Measurements from ENCODE around the gene EPG5.

EPG5 gene

GRCh38 chr18:45997700-45998151 lies 30.6 kb upstream of the EPG5 start:
- TF ChIP-seq CREB1 (IDR thresholded peaks at IDR 0.05; ENCODE audit: low read depth), result no peak
- TF ChIP-seq TCF12 (IDR thresholded peaks at IDR 0.05; ENCODE audit: low read depth), result no peak
- TF ChIP-seq USF1 (IDR thresholded peaks at IDR 0.05), result no peak
- no peak for TF ChIP-seq EP300 (IDR thresholded peaks at IDR 0.05; ENCODE audit: borderline replicate concordance)
- TF ChIP-seq FOXM1 (IDR thresholded peaks at IDR 0.05; ENCODE audit: borderline replicate concordance, low read depth), result no peak
- no peak for TF ChIP-seq EGR1 (IDR thresholded peaks at IDR 0.05)
- TF ChIP-seq TEAD4 (IDR thresholded peaks at IDR 0.05), result no peak
- TF ChIP-seq, protein P1, sequence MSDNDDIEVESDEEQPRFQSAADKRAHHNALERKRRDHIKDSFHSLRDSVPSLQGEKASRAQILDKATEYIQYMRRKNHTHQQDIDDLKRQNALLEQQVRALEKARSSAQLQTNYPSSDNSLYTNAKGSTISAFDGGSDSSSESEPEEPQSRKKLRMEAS (IDR thresholded peaks at IDR 0.05), result no peak
- TF ChIP-seq NFIC (IDR thresholded peaks at IDR 0.05), result no peak
- TF ChIP-seq CEBPB (IDR thresholded peaks at IDR 0.05), result no peak
- no peak for TF ChIP-seq ZBTB7A (IDR thresholded peaks at IDR 0.05; ENCODE audit: low read depth)
- TF ChIP-seq YY1 (IDR thresholded peaks at IDR 0.05; ENCODE audit: low read depth), result no peak
- TF ChIP-seq TAF1 (IDR thresholded peaks at IDR 0.05; ENCODE audit: low read depth), result no peak
- TF ChIP-seq, protein P2, sequence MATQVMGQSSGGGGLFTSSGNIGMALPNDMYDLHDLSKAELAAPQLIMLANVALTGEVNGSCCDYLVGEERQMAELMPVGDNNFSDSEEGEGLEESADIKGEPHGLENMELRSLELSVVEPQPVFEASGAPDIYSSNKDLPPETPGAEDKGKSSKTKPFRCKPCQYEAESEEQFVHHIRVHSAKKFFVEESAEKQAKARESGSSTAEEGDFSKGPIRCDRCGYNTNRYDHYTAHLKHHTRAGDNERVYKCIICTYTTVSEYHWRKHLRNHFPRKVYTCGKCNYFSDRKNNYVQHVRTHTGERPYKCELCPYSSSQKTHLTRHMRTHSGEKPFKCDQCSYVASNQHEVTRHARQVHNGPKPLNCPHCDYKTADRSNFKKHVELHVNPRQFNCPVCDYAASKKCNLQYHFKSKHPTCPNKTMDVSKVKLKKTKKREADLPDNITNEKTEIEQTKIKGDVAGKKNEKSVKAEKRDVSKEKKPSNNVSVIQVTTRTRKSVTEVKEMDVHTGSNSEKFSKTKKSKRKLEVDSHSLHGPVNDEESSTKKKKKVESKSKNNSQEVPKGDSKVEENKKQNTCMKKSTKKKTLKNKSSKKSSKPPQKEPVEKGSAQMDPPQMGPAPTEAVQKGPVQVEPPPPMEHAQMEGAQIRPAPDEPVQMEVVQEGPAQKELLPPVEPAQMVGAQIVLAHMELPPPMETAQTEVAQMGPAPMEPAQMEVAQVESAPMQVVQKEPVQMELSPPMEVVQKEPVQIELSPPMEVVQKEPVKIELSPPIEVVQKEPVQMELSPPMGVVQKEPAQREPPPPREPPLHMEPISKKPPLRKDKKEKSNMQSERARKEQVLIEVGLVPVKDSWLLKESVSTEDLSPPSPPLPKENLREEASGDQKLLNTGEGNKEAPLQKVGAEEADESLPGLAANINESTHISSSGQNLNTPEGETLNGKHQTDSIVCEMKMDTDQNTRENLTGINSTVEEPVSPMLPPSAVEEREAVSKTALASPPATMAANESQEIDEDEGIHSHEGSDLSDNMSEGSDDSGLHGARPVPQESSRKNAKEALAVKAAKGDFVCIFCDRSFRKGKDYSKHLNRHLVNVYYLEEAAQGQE (IDR thresholded peaks at IDR 0.05; ENCODE audit: low read depth), result no peak

GRCh38 chr18:45995461-45995860 lies 28.3 kb upstream of the EPG5 start:
- TF ChIP-seq ZBTB7A (IDR thresholded peaks at IDR 0.05; ENCODE audit: low read depth) (no peak), YY1 (IDR thresholded peaks at IDR 0.05; ENCODE audit: low read depth) (no peak), NFIC (IDR thresholded peaks at IDR 0.05) (no peak), EGR1 (IDR thresholded peaks at IDR 0.05) (no peak), TEAD4 (IDR thresholded peaks at IDR 0.05) (no peak), TAF1 (IDR thresholded peaks at IDR 0.05; ENCODE audit: low read depth) (no peak), TCF12 (IDR thresholded peaks at IDR 0.05; ENCODE audit: low read depth) (no peak), CEBPB (IDR thresholded peaks at IDR 0.05) (no peak), FOXM1 (IDR thresholded peaks at IDR 0.05; ENCODE audit: borderline replicate concordance, low read depth) (no peak), EP300 (IDR thresholded peaks at IDR 0.05; ENCODE audit: borderline replicate concordance) (no peak), RAD21 (IDR thresholded peaks at IDR 0.05; ENCODE audit: low read depth) (no peak)
- TF ChIP-seq, protein P1 (IDR thresholded peaks at IDR 0.05), result no peak
- TF ChIP-seq, protein P2 (IDR thresholded peaks at IDR 0.05; ENCODE audit: low read depth), result no peak

DNA sequence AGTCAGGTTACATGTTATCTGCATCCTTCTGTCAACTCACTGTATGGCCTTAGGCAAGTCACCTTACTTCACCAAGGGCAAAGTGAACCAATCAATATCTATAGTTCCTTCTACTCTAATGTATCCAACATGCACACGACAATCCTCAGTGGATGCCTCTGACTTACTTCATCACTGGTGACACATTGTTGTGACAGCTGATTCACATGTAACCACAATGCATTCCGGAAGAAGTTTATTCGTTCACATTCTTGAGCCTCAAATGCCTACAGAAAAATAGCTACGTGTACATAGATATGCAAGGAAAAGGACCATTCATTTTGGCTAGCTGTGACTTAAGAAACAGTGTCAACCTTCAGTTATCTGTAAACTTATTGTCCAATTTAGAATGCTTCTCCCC lies 26.3 kb upstream of the EPG5 start:
- no peak for TF ChIP-seq TCF12 (IDR thresholded peaks at IDR 0.05; ENCODE audit: low read depth)
- TF ChIP-seq FOXM1 (IDR thresholded peaks at IDR 0.05; ENCODE audit: borderline replicate concordance, low read depth), result no peak
- no peak for TF ChIP-seq TEAD4 (IDR thresholded peaks at IDR 0.05)
- no peak for TF ChIP-seq USF1 (IDR thresholded peaks at IDR 0.05)
- no peak for TF ChIP-seq EGR1 (IDR thresholded peaks at IDR 0.05)
- no peak for TF ChIP-seq CEBPB (IDR thresholded peaks at IDR 0.05)
- TF ChIP-seq, protein P2 (IDR thresholded peaks at IDR 0.05; ENCODE audit: low read depth), result no peak
- no peak for TF ChIP-seq RAD21 (IDR thresholded peaks at IDR 0.05; ENCODE audit: low read depth)
- no peak for TF ChIP-seq TAF1 (IDR thresholded peaks at IDR 0.05; ENCODE audit: low read depth)
- no peak for TF ChIP-seq EP300 (IDR thresholded peaks at IDR 0.05; ENCODE audit: borderline replicate concordance)
- TF ChIP-seq YY1 (IDR thresholded peaks at IDR 0.05; ENCODE audit: low read depth), result no peak
- no peak for TF ChIP-seq ZBTB7A (IDR thresholded peaks at IDR 0.05; ENCODE audit: low read depth)
- TF ChIP-seq CREB1 (IDR thresholded peaks at IDR 0.05; ENCODE audit: low read depth), result no peak
- TF ChIP-seq, protein P1 (IDR thresholded peaks at IDR 0.05), result no peak
- no peak for TF ChIP-seq NFIC (IDR thresholded peaks at IDR 0.05)

DNA sequence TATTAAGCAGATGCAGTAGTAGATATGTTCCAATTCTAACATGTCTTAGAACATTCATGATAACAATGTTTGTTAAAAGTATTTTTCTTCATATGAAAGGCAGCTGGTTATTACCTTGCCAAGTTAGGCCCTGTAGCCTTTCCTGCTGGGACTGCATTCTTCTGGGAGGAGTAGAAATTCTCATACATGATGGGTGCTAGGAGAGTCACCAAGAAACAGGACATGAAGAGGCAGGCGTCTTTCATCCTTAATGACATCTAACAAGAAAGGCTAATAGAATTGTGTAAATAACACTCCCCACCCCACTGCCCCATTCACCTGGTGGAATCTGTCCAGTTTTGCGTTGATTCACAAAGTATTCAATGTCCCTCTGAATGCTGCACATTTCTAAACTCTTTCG lies 24.7 kb upstream of the EPG5 start:
- no peak for TF ChIP-seq NFIC (IDR thresholded peaks at IDR 0.05)
- TF ChIP-seq RAD21 (IDR thresholded peaks at IDR 0.05; ENCODE audit: low read depth), result no peak
- TF ChIP-seq TAF1 (IDR thresholded peaks at IDR 0.05; ENCODE audit: low read depth), result no peak
- no peak for TF ChIP-seq ZBTB7A (IDR thresholded peaks at IDR 0.05; ENCODE audit: low read depth)
- TF ChIP-seq EGR1 (IDR thresholded peaks at IDR 0.05), result no peak
- no peak for TF ChIP-seq TCF12 (IDR thresholded peaks at IDR 0.05; ENCODE audit: low read depth)
- TF ChIP-seq, protein P1 (IDR thresholded peaks at IDR 0.05), result no peak
- TF ChIP-seq CEBPB (IDR thresholded peaks at IDR 0.05), result no peak
- TF ChIP-seq, protein P2 (IDR thresholded peaks at IDR 0.05; ENCODE audit: low read depth), result no peak
- no peak for TF ChIP-seq YY1 (IDR thresholded peaks at IDR 0.05; ENCODE audit: low read depth)
- no peak for TF ChIP-seq CREB1 (IDR thresholded peaks at IDR 0.05; ENCODE audit: low read depth)
- TF ChIP-seq USF1 (IDR thresholded peaks at IDR 0.05), result no peak
- TF ChIP-seq TEAD4 (IDR thresholded peaks at IDR 0.05), result no peak
- TF ChIP-seq FOXM1 (IDR thresholded peaks at IDR 0.05; ENCODE audit: borderline replicate concordance, low read depth), result no peak
- no peak for TF ChIP-seq EP300 (IDR thresholded peaks at IDR 0.05; ENCODE audit: borderline replicate concordance)
